GM18861 (cell line): ENCODE measurements around the gene KCNK1.
"Not testable (repeated sequence)": the region's sequence is repeated elsewhere in the genome, so short reads cannot be mapped to it uniquely, and the experiment has no call there.

Source experiments
- ATAC-seq: cut with Tn5 transposase; IDR thresholded peaks from one replicate; pipeline ENCODE4 v1.9.1; 2021; ENCODE audit not compliant: unreplicated experiment

Gene KCNK1

GRCh38 chr1:233607252-233608119, 6.4 kb upstream of the KCNK1 start:
- peak; percentile 70 for ATAC-seq

GRCh38 chr1:233608988-233609387, 4.9 kb upstream of the KCNK1 start:
- no peak for ATAC-seq

- no peak for ATAC-seq
These were observed 4.0 kb upstream of the KCNK1 start for GRCh38 chr1:233609926-233610325.

- ATAC-seq: no peak
These were observed 3.3 kb upstream of the KCNK1 start for GRCh38 chr1:233610628-233611027.

GRCh38 chr1:233611363-233611762, 2.5 kb upstream of the KCNK1 start:
- ATAC-seq: not testable (repeated sequence)

- ATAC-seq: no peak
These were observed 352 bp downstream of the KCNK1 start for GRCh38 chr1:233614173-233614742.

- ATAC-seq: peak; percentile 24
These were observed 1.0 kb downstream of the KCNK1 start for GRCh38 chr1:233614743-233615521.

GRCh38 chr1:233615571-233615970, 1.7 kb downstream of the KCNK1 start:
- ATAC-seq: no peak

GRCh38 chr1:233617025-233617424, 3.1 kb downstream of the KCNK1 start:
- ATAC-seq: no peak

- ATAC-seq: not testable (repeated sequence)
These were observed 5.5 kb downstream of the KCNK1 start for GRCh38 chr1:233619414-233619813.

- peak; percentile 52 for ATAC-seq
These were observed 6.2 kb downstream of the KCNK1 start for GRCh38 chr1:233620065-233620464.

- no peak for ATAC-seq
These were observed 8.0 kb downstream of the KCNK1 start for GRCh38 chr1:233621923-233622322.

GRCh38 chr1:233624289-233624688, 10.4 kb downstream of the KCNK1 start:
- no peak for ATAC-seq

GRCh38 chr1:233625087-233625486, 11.2 kb downstream of the KCNK1 start:
- ATAC-seq: no peak

- ATAC-seq: no peak
These were observed 11.6 kb downstream of the KCNK1 start for GRCh38 chr1:233625510-233625981.

GRCh38 chr1:233627376-233627775, 13.5 kb downstream of the KCNK1 start:
- no peak for ATAC-seq

GRCh38 chr1:233627823-233628222, 13.9 kb downstream of the KCNK1 start:
- ATAC-seq: peak; percentile 72

- no peak for ATAC-seq
These were observed 15.5 kb downstream of the KCNK1 start for GRCh38 chr1:233629305-233629935.

- ATAC-seq: no peak
These were observed 18.0 kb downstream of the KCNK1 start for GRCh38 chr1:233631810-233632405.

- ATAC-seq: no peak
These were observed 18.5 kb downstream of the KCNK1 start for GRCh38 chr1:233632436-233632835.
